Mammary epithelial cell (primary cell): ENCODE data around the gene KCTD7.
"Not testable (repeated sequence)": the region's sequence is repeated elsewhere in the genome, so short reads cannot be mapped to it uniquely, and the experiment has no call there.

Experiments
- EZH2 ChIP-seq: IDR thresholded peaks from 2 replicates; pipeline ENCODE4 v1.6.1; 2012; ENCODE audit warnings: low read length, inconsistent platforms, borderline replicate concordance
- TF ChIP-seq, protein P1 (sequence below), 2 donors: IDR thresholded peaks in 1 of 2; conservative IDR thresholded peaks in 1 of 2; 2 replicates each; pipeline ENCODE4 v1.5.1; 2011 to 2012; ENCODE audit warnings: inconsistent platforms in 2 of 2, low read length in 2 of 2, mild to moderate bottlenecking in 2 of 2, control low read depth in 1 of 2, low read depth in 1 of 2; ENCODE audit not compliant: insufficient read depth in 1 of 2; ENCODE audit errors: extremely low read depth in 1 of 2

DNA sequence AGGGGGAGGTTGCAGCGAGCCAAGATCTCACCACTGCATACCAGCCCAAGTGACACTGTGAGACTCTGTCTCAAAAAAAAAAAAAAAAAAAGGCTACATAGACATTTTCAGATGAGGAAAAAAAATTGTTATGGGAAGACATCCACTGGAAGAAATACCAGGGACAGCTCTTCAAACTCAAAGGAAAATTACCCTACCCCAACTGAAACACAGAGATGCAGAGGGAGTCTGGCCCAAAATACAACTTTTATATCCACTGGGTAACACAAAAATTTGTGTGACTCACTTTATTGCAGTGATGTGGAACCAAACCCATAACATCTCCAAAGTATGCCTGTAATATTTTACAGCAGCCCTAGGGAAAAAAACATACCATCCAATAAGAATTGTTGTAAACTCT, 40.5 kb upstream of the KCTD7 start:
- TF ChIP-seq, protein P1, sequence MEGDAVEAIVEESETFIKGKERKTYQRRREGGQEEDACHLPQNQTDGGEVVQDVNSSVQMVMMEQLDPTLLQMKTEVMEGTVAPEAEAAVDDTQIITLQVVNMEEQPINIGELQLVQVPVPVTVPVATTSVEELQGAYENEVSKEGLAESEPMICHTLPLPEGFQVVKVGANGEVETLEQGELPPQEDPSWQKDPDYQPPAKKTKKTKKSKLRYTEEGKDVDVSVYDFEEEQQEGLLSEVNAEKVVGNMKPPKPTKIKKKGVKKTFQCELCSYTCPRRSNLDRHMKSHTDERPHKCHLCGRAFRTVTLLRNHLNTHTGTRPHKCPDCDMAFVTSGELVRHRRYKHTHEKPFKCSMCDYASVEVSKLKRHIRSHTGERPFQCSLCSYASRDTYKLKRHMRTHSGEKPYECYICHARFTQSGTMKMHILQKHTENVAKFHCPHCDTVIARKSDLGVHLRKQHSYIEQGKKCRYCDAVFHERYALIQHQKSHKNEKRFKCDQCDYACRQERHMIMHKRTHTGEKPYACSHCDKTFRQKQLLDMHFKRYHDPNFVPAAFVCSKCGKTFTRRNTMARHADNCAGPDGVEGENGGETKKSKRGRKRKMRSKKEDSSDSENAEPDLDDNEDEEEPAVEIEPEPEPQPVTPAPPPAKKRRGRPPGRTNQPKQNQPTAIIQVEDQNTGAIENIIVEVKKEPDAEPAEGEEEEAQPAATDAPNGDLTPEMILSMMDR (conservative IDR thresholded peaks at IDR 0.05 in 1 of 2, IDR thresholded peaks at IDR 0.05 in 1 of 2; ENCODE audit: extremely low read depth in 1 of 2, insufficient read depth in 1 of 2, low read depth in 1 of 2, low read length in 2 of 2): not testable (repeated sequence)
- not testable (repeated sequence) for TF ChIP-seq EZH2
